ENCODE data around the gene ECPAS. TPM values are rescaled to one million over a fixed set of nuclear protein-coding genes. Genes with fewer than 3 reads are reported as not detected.

The ECPAS gene
- total and polyA plus RNA-seq, 2 donors from 2014 or later, result 28.1 to 83.7 TPM

DNA sequence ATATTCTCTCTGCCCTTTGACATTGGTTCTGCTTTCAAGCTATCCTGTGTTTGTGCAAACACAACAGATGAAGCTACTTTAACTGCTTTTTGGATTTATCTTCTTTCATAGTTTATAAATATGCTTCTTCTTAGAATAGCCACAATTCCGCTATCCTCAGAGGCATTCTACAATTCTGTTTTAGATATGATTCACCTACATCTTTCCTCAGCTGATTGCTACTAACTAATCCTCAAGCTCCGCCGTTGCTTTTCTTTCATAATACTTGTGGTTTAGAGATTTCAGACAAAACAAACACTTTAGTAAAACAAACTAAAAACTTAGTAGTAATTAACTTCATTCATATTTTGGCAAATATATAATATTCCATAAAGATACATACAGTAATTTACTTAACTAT lies 52.5 kb downstream of the ECPAS start:
- intact Hi-C loops (cut with DNase I), result no loop called here
- no peak overlapping the region for H3K4me3 ChIP-seq (ENCODE audit: low read length in 3 of 3)
- TF ChIP-seq, protein P1, sequence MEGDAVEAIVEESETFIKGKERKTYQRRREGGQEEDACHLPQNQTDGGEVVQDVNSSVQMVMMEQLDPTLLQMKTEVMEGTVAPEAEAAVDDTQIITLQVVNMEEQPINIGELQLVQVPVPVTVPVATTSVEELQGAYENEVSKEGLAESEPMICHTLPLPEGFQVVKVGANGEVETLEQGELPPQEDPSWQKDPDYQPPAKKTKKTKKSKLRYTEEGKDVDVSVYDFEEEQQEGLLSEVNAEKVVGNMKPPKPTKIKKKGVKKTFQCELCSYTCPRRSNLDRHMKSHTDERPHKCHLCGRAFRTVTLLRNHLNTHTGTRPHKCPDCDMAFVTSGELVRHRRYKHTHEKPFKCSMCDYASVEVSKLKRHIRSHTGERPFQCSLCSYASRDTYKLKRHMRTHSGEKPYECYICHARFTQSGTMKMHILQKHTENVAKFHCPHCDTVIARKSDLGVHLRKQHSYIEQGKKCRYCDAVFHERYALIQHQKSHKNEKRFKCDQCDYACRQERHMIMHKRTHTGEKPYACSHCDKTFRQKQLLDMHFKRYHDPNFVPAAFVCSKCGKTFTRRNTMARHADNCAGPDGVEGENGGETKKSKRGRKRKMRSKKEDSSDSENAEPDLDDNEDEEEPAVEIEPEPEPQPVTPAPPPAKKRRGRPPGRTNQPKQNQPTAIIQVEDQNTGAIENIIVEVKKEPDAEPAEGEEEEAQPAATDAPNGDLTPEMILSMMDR (IDR thresholded peaks at IDR 0.05; ENCODE audit: borderline replicate concordance, extremely low read depth, insufficient read depth), result no peak
- no peaks in the 10 kb centered on the region for H3K27me3 ChIP-seq (ENCODE audit: control insufficient read depth, insufficient read depth, low read length)
- DNase-seq, result no peak
- H3K9me3 ChIP-seq (ENCODE audit: control insufficient read depth in 2 of 3, insufficient read depth in 1 of 3, low read length in 3 of 3), result no peaks in the 10 kb centered on the region
- H3K9ac ChIP-seq (ENCODE audit: low read length in 3 of 3), result no peak overlapping the region
- no peak for FAIRE-seq
- no peak overlapping the region for H3K27ac ChIP-seq (ENCODE audit: low read depth in 2 of 2, low read length in 2 of 2)
- H3K36me3 ChIP-seq (ENCODE audit: control insufficient read depth in 2 of 3, insufficient read depth in 3 of 3, low read length in 3 of 3), result peaks cover 3 to 34% (median 17%) of the 10 kb centered on the region in 3 donors
- H3K4me1 ChIP-seq (ENCODE audit: control insufficient read depth in 2 of 3, insufficient read depth in 2 of 3, low read depth in 1 of 3, low read length in 3 of 3), result no peaks in the 10 kb centered on the region

DNA sequence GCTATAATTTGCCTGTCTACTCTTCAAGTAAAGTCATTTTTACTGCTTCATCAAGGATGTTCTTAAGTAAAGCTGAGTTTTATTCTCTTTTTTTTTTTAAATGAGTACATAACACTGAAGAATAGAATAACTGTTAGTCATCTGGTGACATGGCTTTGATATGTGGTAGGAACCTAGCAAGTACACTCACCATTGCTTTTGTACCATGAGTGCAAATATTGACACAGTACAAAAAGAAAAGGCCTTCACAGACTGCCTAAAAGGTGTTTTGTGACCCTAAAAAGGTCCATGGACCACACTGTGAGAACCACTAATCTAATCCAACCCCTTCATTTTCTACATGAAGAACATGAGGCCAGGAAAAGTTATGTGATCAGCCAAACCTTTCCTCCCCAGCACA lies 55.0 kb downstream of the ECPAS start:
- H3K9ac ChIP-seq (ENCODE audit: low read length in 3 of 3), result no peak overlapping the region
- no peak overlapping the region for H3K4me3 ChIP-seq (ENCODE audit: low read length in 3 of 3)
- H3K27me3 ChIP-seq (ENCODE audit: control insufficient read depth, insufficient read depth, low read length), result no peaks in the 10 kb centered on the region
- FAIRE-seq (no peak), DNase-seq (no peak)
- intact Hi-C loops (cut with DNase I), result no loop called here
- no peaks in the 10 kb centered on the region for H3K4me1 ChIP-seq (ENCODE audit: control insufficient read depth in 2 of 3, insufficient read depth in 2 of 3, low read depth in 1 of 3, low read length in 3 of 3)
- no peaks in the 10 kb centered on the region for H3K9me3 ChIP-seq (ENCODE audit: control insufficient read depth in 2 of 3, insufficient read depth in 1 of 3, low read length in 3 of 3)
- H3K36me3 ChIP-seq (ENCODE audit: control insufficient read depth in 2 of 3, insufficient read depth in 3 of 3, low read length in 3 of 3), result peaks cover 3 to 39% (median 15%) of the 10 kb centered on the region in 3 donors
- TF ChIP-seq, protein P1 (IDR thresholded peaks at IDR 0.05; ENCODE audit: borderline replicate concordance, extremely low read depth, insufficient read depth), result no peak
- H3K27ac ChIP-seq (ENCODE audit: low read depth in 2 of 2, low read length in 2 of 2), result no peak overlapping the region

DNA sequence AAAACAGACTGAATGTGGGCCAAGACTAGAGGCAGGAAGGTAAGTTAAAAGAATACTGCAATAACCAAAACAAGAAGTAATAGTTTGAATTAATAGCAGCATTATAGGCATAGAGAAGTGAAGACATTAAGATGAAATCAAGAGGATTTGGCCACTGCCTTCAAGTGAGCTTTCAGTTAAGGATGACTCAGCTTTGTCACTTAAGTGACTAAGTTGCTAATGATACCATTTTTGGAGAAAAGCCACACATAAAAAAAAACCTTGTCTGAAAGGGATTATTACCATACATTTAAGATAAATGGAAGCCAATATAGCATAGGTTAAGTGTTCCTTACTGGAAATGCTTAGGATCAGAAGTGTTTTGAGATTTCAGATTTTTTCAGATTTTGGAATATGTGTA lies 57.0 kb downstream of the ECPAS start:
- Histone ChIP-seq H3K27ac (ENCODE audit: low read depth in 2 of 2, low read length in 2 of 2) (no peak overlapping the region), H3K36me3 (ENCODE audit: control insufficient read depth in 2 of 3, insufficient read depth in 3 of 3, low read length in 3 of 3) (peaks cover 3 to 32% (median 13%) of the 10 kb centered on the region in 3 donors)
- FAIRE-seq, result no peak

More for the DNA sequence above, 57.0 kb downstream of the ECPAS start:
- intact Hi-C loops (cut with DNase I), result no loop called here
- H3K4me1 ChIP-seq (ENCODE audit: control insufficient read depth in 2 of 3, insufficient read depth in 2 of 3, low read depth in 1 of 3, low read length in 3 of 3), result no peaks in the 10 kb centered on the region
- no peak for DNase-seq
- no peaks in the 10 kb centered on the region for H3K27me3 ChIP-seq (ENCODE audit: control insufficient read depth, insufficient read depth, low read length)
- no peaks in the 10 kb centered on the region for H3K9me3 ChIP-seq (ENCODE audit: control insufficient read depth in 2 of 3, insufficient read depth in 1 of 3, low read length in 3 of 3)
- TF ChIP-seq, protein P1 (IDR thresholded peaks at IDR 0.05; ENCODE audit: borderline replicate concordance, extremely low read depth, insufficient read depth), result no peak
- no peak overlapping the region for H3K9ac ChIP-seq (ENCODE audit: low read length in 3 of 3)
- H3K4me3 ChIP-seq (ENCODE audit: low read length in 3 of 3), result no peak overlapping the region

Measured in kidney (tissue), 14 donors.